K562 (cell line): ENCODE data around the gene PHF20. TPM values are rescaled to one million over a fixed set of nuclear protein-coding genes. Genes with fewer than 3 reads are reported as not detected.
A peak's percentile ranks its signal among the peaks of the same experiment; 100 is the strongest.

Source experiments
- ARID3B ChIP-seq: fragments of 250-450 bp; sonication (Bioruptor Pico); IDR thresholded peaks from 2 replicates; pipeline ENCODE4 v1.4.0; 2020; ENCODE audit warnings: borderline replicate concordance
- BHLHE40 ChIP-seq: IDR thresholded peaks from 2 replicates; pipeline ENCODE4 v1.6.1; 2011; ENCODE audit warnings: low read length, improper control_type of control experiment
- ELK1 ChIP-seq: sonication (generic); formaldehyde crosslinking; IDR thresholded peaks from 2 replicates; pipeline ENCODE4 v1.8.1; 2022; ENCODE audit warnings: missing genetic modification reagents
- ETV1 ChIP-seq: fragments of 450-650 bp; conservative IDR thresholded peaks from 2 replicates; pipeline ENCODE4 v1.6.1; 2016; ENCODE audit warnings: missing genetic modification characterization, control low read depth, low read depth, missing compliant biosample characterization
- FOXM1 ChIP-seq, 2 experiments: fragments of 450-650 bp in 1 of 2; sonication (generic) in 1 of 2; formaldehyde crosslinking in 1 of 2; IDR thresholded peaks; 2 replicates each; pipeline versions ENCODE4 v1.6.1 to v1.9.0; 2017 to 2022; ENCODE audit warnings: low read depth in 2 of 2, mild to moderate bottlenecking in 2 of 2, missing genetic modification reagents in 1 of 2, moderate library complexity in 1 of 2
- GTF2F1 ChIP-seq: IDR thresholded peaks from 2 replicates; pipeline ENCODE4 v1.6.1; 2011; ENCODE audit warnings: low read depth, low read length, improper control_type of control experiment
- HIVEP1 ChIP-seq: fragments of 250-450 bp; sonication (Bioruptor Pico); IDR thresholded peaks from 2 replicates; pipeline ENCODE4 v1.4.0; 2020; ENCODE audit warnings: mild to moderate bottlenecking
- HNRNPH1 ChIP-seq: fragments of 200-400 bp; formaldehyde crosslinking; optimal IDR thresholded peaks from 2 replicates; pipeline ENCODE3; 2017; ENCODE audit warnings: low read depth, mild to moderate bottlenecking, low read length, moderate library complexity
- KLF16 ChIP-seq: IDR thresholded peaks from 2 replicates; pipeline ENCODE4 v1.6.1; 2016; ENCODE audit warnings: antibody characterized with exemption
- MAZ ChIP-seq, 2 experiments: fragments of 450-650 bp in 1 of 2; sonication (generic) in 1 of 2; formaldehyde crosslinking; IDR thresholded peaks in 1 of 2; conservative IDR thresholded peaks in 1 of 2; 2 replicates each; pipeline versions ENCODE4 v1.4.0 to v1.5.0; 2020; ENCODE audit warnings: mild to moderate bottlenecking in 1 of 2, missing genetic modification reagents in 1 of 2
- MEIS2 ChIP-seq: fragments of 450-650 bp; IDR thresholded peaks from 2 replicates; pipeline ENCODE4 v1.6.1; 2014; ENCODE audit warnings: mild to moderate bottlenecking; ENCODE audit not compliant: partially characterized antibody
- NFE2L1 ChIP-seq: fragments of 450-650 bp; IDR thresholded peaks from 2 replicates; pipeline ENCODE4 v1.6.1; 2016; ENCODE audit warnings: missing genetic modification characterization, low read depth, mild to moderate bottlenecking, missing compliant biosample characterization, moderate library complexity, borderline replicate concordance
- PHF8 ChIP-seq: fragments of 200-600 bp; sonication (generic); IDR thresholded peaks from 2 replicates; pipeline ENCODE4 v1.6.1; 2012; ENCODE audit warnings: mixed run types, mild to moderate bottlenecking, inconsistent platforms, low read length, moderate library complexity, borderline replicate concordance
- RCOR1 ChIP-seq, 2 experiments: IDR thresholded peaks; 2 replicates each; pipeline ENCODE4 v1.6.1; 2012; ENCODE audit warnings: low read depth in 2 of 2, low read length in 2 of 2, borderline replicate concordance in 1 of 2, improper control_type of control experiment in 1 of 2
- SAFB2 ChIP-seq: fragments of 200-400 bp; formaldehyde crosslinking; IDR thresholded peaks from 2 replicates; pipeline ENCODE4 v1.6.1; 2018; ENCODE audit warnings: borderline replicate concordance, low read length, low read depth, moderate library complexity; ENCODE audit not compliant: severe bottlenecking
- SMARCE1 ChIP-seq: fragments of 450-650 bp; IDR thresholded peaks from 2 replicates; pipeline ENCODE4 v1.7.1; 2016; ENCODE audit warnings: mild to moderate bottlenecking
- SPI1 ChIP-seq: IDR thresholded peaks from 2 replicates; pipeline ENCODE4 v1.6.1; 2011; ENCODE audit warnings: low read depth, low read length, control low read depth, borderline replicate concordance
- STAT5B ChIP-seq: fragments of 250-450 bp; sonication (Bioruptor Pico); IDR thresholded peaks from 2 replicates; pipeline ENCODE4 v1.8.0; 2021; ENCODE audit warnings: mild to moderate bottlenecking, inconsistent platforms
- TFAM ChIP-seq: fragments of 250-450 bp; sonication (Bioruptor Pico); conservative IDR thresholded peaks from 2 replicates; pipeline ENCODE4 v1.5.0; 2021; ENCODE audit warnings: mild to moderate bottlenecking, moderate library complexity
- ZFX ChIP-seq: sonication (generic); formaldehyde crosslinking; IDR thresholded peaks from 2 replicates; pipeline ENCODE4 v1.8.0; 2022; ENCODE audit warnings: mild to moderate bottlenecking, missing genetic modification reagents, moderate library complexity
- ZNF174 ChIP-seq: fragments of 250-450 bp; sonication (Bioruptor Pico); IDR thresholded peaks from 2 replicates; pipeline ENCODE4 v1.4.0; 2020; ENCODE audit warnings: mild to moderate bottlenecking
- ZNF778 ChIP-seq: fragments of 450-650 bp; formaldehyde crosslinking; IDR thresholded peaks from 2 replicates; pipeline ENCODE4 v1.4.0; 2020; ENCODE audit warnings: mild to moderate bottlenecking, moderate library complexity
- polyA plus RNA-seq, 8 experiments: library from polyadenylated mRNA; depleted of rRNA in 4 of 8; stranded (reverse) in 5 of 8; unstranded in 3 of 8; fragments of >200 nt; fragmentation: Nextera tagmentation in 2 of 8; fragmentation: Illumina TruSeq in 1 of 8; extraction: Ambion mirVana in 2 of 8; extraction: Trizol in 1 of 8; gene quantifications; 2 replicates each; pipeline versions ENCODE4 v1.2.1 to v1.2.3, GENCODE V29; 2011 to 2014; ENCODE audit warnings: inconsistent platforms in 1 of 8, missing spikeins in 1 of 8
- total RNA-seq, 7 experiments: library from RNA; depleted of rRNA in 6 of 7; stranded (reverse); fragments of >200 nt in 6 of 7; fragmentation: Illumina TruSeq in 2 of 7; extraction: Trizol in 2 of 7; gene quantifications; 2 replicates each; pipeline versions ENCODE4 v1.2.1 to v1.2.3, GENCODE V29; 2011 to 2021; ENCODE audit warnings: low replicate concordance in 1 of 7
- TF ChIP-seq, protein P1 (sequence below): sonication (generic); formaldehyde crosslinking; IDR thresholded peaks from 2 replicates; pipeline ENCODE4 v1.8.1; 2023; ENCODE audit warnings: mild to moderate bottlenecking, missing genetic modification reagents

Gene PHF20
- total and polyA plus RNA-seq, 9 of the 15 experiments (the other 6 are each of a cell fraction or from before 2014, with no cell fraction given) = 49.9 to 196 (median 70.7) TPM

DNA sequence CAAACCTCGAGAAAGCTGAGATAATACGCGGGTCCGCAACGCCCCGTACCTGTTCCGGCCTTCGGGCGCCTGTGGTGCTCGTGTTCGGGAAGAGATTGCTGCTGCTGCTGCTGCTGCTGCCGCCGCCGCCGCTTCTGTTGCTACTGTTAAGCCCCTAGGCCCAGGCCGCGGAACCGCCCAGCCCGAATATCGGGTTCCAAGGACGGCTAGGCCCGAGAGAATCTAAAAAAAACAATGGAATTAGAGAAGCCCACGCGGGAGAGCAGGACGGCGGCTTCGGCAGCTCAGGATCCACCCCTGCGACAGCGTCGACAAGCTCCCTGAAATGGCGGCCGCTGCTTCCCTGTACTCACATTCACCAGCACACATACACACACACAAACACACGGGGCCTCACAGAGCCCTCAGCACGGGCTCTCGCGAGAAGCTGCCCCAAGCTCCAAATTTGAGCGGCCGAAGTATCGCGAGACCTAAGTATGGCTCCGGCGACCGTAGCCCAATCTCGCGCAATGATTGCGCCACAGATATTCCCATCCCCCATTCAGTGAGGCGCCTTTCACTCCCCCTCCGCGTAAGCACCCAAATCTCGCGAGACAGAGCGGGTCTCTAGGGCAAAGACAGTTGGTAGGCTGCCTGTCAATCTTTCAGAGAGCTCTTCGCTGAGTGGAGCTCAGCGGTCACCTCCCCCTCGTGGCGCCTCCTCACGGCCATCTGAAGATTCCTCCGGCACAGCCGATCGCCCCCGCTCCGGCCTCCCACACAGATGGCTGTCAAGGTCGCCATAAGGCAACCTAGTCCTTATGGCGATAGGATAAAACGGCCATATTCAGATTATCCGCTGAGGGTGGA, 29.7 kb upstream of the PHF20 start, which contains the start of gene RBM39 (continued):
- TF ChIP-seq ZNF174 (CRISPR knock-in tag) = no peak
- TF ChIP-seq ZFX = peak; percentile 99
- TF ChIP-seq HNRNPH1 = no peak
- TF ChIP-seq ZNF778 (CRISPR knock-in tag) = no peak
- TF ChIP-seq STAT5B (CRISPR knock-in tag) = no peak
- no peak for TF ChIP-seq TFAM (CRISPR knock-in tag)
- peak; percentile 70 for TF ChIP-seq MEIS2
- peak; percentile 82 to 92 for TF ChIP-seq MAZ (CRISPR knock-in tag; conservative IDR thresholded peaks at IDR 0.05 in 1 of 2, IDR thresholded peaks at IDR 0.05 in 1 of 2)
- peak; percentile 63; the same call in 1 of the 2 replicates for TF ChIP-seq SPI1
- TF ChIP-seq, protein P1, sequence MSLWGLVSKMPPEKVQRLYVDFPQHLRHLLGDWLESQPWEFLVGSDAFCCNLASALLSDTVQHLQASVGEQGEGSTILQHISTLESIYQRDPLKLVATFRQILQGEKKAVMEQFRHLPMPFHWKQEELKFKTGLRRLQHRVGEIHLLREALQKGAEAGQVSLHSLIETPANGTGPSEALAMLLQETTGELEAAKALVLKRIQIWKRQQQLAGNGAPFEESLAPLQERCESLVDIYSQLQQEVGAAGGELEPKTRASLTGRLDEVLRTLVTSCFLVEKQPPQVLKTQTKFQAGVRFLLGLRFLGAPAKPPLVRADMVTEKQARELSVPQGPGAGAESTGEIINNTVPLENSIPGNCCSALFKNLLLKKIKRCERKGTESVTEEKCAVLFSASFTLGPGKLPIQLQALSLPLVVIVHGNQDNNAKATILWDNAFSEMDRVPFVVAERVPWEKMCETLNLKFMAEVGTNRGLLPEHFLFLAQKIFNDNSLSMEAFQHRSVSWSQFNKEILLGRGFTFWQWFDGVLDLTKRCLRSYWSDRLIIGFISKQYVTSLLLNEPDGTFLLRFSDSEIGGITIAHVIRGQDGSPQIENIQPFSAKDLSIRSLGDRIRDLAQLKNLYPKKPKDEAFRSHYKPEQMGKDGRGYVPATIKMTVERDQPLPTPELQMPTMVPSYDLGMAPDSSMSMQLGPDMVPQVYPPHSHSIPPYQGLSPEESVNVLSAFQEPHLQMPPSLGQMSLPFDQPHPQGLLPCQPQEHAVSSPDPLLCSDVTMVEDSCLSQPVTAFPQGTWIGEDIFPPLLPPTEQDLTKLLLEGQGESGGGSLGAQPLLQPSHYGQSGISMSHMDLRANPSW (CRISPR knock-in tag) = no peak
- TF ChIP-seq SMARCE1 = no peak
- no peak for TF ChIP-seq SAFB2
- TF ChIP-seq HIVEP1 = no peak
- peak; percentile 59; the same call in 1 of the 2 replicates for TF ChIP-seq GTF2F1
- TF ChIP-seq NFE2L1 (tag) = no peak
- TF ChIP-seq ELK1 (CRISPR knock-in tag) = no peak
- no peak for TF ChIP-seq FOXM1 (IDR thresholded peaks at IDR 0.05; ENCODE audit: low read depth)
- TF ChIP-seq FOXM1 (CRISPR knock-in tag; IDR thresholded peaks at IDR 0.05; ENCODE audit: low read depth) = no peak
- peak; percentile 69 for TF ChIP-seq KLF16
- peak in 1 of 2 experiments; percentile 61; a peak in 2 of 4 replicates for TF ChIP-seq RCOR1 (IDR thresholded peaks at IDR 0.05; ENCODE audit: borderline replicate concordance in 1 of 2, low read depth in 2 of 2, low read length in 2 of 2)
- TF ChIP-seq ARID3B (CRISPR knock-in tag) = no peak
- TF ChIP-seq ETV1 = no peak
- peak; percentile 98 for TF ChIP-seq PHF8
- no peak for TF ChIP-seq BHLHE40
